ENCODE results near the gene TOP1.
"Not testable (repeated sequence)": the region's sequence is repeated elsewhere in the genome, so short reads cannot be mapped to it uniquely, and the experiment has no call there.

DNA sequence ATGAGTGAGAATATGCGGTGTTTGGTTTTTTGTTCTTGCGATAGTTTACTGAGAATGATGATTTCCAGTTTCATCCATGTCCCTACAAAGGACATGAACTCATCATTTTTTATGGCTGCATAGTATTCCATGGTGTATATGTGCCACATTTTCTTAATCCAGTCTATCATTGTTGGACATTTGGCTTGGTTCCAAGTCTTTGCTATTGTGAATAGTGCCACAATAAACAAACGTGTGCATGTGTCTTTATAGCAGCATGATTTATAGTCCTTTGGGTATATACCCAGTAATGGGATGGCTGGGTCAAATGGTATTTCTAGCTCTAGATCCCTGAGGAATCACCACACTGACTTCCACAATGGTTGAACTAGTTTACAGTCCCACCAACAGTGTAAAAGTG lies 99.7 kb downstream of the TOP1 start:
- TF ChIP-seq, protein P1, sequence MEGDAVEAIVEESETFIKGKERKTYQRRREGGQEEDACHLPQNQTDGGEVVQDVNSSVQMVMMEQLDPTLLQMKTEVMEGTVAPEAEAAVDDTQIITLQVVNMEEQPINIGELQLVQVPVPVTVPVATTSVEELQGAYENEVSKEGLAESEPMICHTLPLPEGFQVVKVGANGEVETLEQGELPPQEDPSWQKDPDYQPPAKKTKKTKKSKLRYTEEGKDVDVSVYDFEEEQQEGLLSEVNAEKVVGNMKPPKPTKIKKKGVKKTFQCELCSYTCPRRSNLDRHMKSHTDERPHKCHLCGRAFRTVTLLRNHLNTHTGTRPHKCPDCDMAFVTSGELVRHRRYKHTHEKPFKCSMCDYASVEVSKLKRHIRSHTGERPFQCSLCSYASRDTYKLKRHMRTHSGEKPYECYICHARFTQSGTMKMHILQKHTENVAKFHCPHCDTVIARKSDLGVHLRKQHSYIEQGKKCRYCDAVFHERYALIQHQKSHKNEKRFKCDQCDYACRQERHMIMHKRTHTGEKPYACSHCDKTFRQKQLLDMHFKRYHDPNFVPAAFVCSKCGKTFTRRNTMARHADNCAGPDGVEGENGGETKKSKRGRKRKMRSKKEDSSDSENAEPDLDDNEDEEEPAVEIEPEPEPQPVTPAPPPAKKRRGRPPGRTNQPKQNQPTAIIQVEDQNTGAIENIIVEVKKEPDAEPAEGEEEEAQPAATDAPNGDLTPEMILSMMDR (IDR thresholded peaks at IDR 0.05; ENCODE audit: low read length) = not testable (repeated sequence)
- TF ChIP-seq EZH2 (optimal IDR thresholded peaks at IDR 0.05; ENCODE audit: low read depth, low read length); EZH2phosphoT487 (IDR thresholded peaks at IDR 0.05; ENCODE audit: low read length): not testable (repeated sequence)
